Measurements from ENCODE around the gene NPL. TPM values are rescaled to one million over a fixed set of nuclear protein-coding genes. Genes with fewer than 3 reads are reported as not detected.

The NPL gene
- total RNA-seq, 4 donors from 2014 or later: 4.6 to 7.2 (median 6.6) TPM

DNA sequence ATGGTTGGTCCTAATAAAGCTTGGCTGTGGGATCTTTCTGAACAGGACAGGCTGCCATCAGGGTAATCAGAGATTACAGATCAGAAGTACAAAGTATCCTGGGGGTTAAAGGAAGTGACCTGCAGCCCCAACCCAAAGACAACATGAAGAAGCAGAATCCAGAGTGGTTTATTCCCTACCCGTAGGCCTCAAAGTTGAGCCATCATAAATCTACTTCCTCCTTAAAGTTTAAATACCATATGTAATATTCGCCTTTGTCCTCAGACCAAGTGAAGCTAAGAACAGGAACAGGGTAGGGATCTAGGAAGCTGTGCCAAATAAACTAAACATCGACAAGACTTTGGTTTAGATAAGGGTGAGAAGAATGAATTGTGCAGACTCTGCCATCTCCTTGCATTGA, 33.6 kb downstream of the NPL start:
- H3K27ac ChIP-seq (replicated peaks in 1 of 4): no peak overlapping the region
- TF ChIP-seq POLR2A (IDR thresholded peaks at IDR 0.05; ENCODE audit: low read depth): no peak
- no peak for TF ChIP-seq POLR2AphosphoS5 (IDR thresholded peaks at IDR 0.05)
- TF ChIP-seq, protein P1, sequence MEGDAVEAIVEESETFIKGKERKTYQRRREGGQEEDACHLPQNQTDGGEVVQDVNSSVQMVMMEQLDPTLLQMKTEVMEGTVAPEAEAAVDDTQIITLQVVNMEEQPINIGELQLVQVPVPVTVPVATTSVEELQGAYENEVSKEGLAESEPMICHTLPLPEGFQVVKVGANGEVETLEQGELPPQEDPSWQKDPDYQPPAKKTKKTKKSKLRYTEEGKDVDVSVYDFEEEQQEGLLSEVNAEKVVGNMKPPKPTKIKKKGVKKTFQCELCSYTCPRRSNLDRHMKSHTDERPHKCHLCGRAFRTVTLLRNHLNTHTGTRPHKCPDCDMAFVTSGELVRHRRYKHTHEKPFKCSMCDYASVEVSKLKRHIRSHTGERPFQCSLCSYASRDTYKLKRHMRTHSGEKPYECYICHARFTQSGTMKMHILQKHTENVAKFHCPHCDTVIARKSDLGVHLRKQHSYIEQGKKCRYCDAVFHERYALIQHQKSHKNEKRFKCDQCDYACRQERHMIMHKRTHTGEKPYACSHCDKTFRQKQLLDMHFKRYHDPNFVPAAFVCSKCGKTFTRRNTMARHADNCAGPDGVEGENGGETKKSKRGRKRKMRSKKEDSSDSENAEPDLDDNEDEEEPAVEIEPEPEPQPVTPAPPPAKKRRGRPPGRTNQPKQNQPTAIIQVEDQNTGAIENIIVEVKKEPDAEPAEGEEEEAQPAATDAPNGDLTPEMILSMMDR (IDR thresholded peaks at IDR 0.05): no peak
- no peak for TF ChIP-seq EP300 (IDR thresholded peaks at IDR 0.05)
- H3K36me3 ChIP-seq: peaks cover 5 to 57% (median 19%) of the 10 kb centered on the region in 4 donors
- intact Hi-C loops (cut with DNase I): no loop called here
- 75% methylated on average over 3 of the region's 3 CpGs for WGBS
- H3K27me3 ChIP-seq: no peaks in the 10 kb centered on the region
- DNase-seq (ENCODE audit: extremely low spot score): no peak
- no peak overlapping the region for H3K4me3 ChIP-seq
- no peaks in the 10 kb centered on the region for H3K4me1 ChIP-seq
- H3K9me3 ChIP-seq: no peaks in the 10 kb centered on the region

DNA sequence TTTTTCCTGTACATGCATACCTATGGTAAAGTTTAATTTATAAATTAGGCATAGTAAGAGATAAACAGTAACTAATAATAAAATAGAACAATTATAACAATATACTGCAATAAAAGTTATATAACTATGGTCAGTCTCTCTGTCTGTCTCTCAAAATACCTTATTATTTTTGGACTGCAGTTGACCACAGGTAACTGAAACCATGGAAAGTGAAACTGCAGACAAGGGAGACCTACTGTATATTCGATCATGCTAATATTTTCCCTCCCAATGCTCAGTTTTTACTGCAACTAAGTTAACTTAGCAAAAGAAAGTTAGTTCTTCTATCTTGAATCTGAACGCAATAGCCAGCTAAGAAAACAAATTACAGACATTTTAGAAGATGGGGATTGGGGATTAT, 37.3 kb downstream of the NPL start:
- TF ChIP-seq POLR2A (IDR thresholded peaks at IDR 0.05; ENCODE audit: low read depth) (no peak), EP300 (IDR thresholded peaks at IDR 0.05) (no peak), POLR2AphosphoS5 (IDR thresholded peaks at IDR 0.05) (no peak)
- TF ChIP-seq, protein P1 (IDR thresholded peaks at IDR 0.05): no peak
- no peaks in the 10 kb centered on the region for H3K9me3 ChIP-seq
- no peak overlapping the region for H3K27ac ChIP-seq (replicated peaks in 1 of 4)
- H3K4me1 ChIP-seq: no peaks in the 10 kb centered on the region
- H3K4me3 ChIP-seq: no peak overlapping the region
- DNase-seq (ENCODE audit: extremely low spot score): no peak
- intact Hi-C loops (cut with DNase I): no loop called here
- H3K36me3 ChIP-seq: peaks cover 0 to 37% (median 7%) of the 10 kb centered on the region in 4 donors
- H3K27me3 ChIP-seq: no peaks in the 10 kb centered on the region
- 93% methylated on average over 2 of the region's 2 CpGs for WGBS

DNA sequence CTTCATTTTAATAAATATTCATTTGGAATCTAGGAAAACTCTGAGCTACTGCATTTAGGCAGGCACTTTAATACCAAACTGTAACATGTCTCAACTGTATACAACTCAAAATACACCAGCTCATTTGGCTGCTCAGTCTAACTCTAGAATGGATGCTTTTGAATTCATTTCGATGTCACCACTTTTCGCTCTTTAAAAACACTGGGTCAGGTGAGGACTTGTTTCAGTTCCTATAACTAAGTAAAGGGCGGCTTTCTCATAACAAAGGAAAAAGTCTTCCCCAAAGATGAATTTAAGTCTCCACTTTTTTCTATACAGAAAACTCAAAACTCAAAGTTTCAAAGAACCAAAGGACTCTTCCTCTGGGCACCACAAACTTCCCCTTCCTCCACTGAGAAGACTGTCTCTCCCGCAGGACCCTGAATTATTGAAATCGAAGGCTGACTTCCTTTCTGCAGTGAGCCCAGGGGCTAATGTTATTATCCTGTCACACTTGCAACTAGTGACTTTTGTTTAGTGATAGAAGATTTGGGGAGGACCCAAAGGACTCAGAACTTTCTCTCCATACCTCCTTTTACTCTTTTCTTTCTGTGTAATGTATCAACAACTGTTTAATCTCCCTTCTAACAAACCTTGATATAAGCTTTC, 39.8 kb downstream of the NPL start:
- WGBS: 75% methylated on average over 5 of the region's 5 CpGs
- peaks cover 0 to 24% (median 5%) of the 10 kb centered on the region in 4 donors for H3K36me3 ChIP-seq
- no peak overlapping the region for H3K27ac ChIP-seq (replicated peaks in 1 of 4)
- H3K9me3 ChIP-seq: no peaks in the 10 kb centered on the region
- no peaks in the 10 kb centered on the region for H3K27me3 ChIP-seq
- no peak for DNase-seq (ENCODE audit: extremely low spot score)
- H3K4me1 ChIP-seq: no peaks in the 10 kb centered on the region
- TF ChIP-seq EP300 (IDR thresholded peaks at IDR 0.05) (no peak), POLR2A (IDR thresholded peaks at IDR 0.05; ENCODE audit: low read depth) (no peak), POLR2AphosphoS5 (IDR thresholded peaks at IDR 0.05) (no peak)
- TF ChIP-seq, protein P1 (IDR thresholded peaks at IDR 0.05): no peak
- H3K4me3 ChIP-seq: no peak overlapping the region
- intact Hi-C loops (cut with DNase I): no loop called here

DNA sequence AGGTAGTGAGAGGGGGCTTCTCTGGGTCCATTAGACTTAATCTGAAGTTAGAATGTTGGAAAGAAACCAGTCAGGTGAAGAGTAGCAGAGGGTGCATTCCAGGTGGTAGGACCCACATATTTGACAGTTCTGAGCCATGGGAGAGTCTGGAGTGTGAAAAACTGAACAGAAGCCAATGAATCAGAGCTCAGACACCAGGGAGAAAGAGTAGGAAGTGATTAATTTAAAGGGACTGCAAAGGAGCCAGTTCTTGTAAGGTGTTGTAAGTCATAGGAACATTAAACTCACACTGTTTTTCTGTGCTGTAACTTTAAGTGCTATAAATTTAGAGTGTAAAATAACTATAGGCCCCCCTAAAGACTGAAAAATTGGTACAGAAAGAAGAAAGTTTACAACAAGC, 43.7 kb downstream of the NPL start:
- Histone ChIP-seq H3K27me3 (no peaks in the 10 kb centered on the region), H3K4me1 (peaks cover 0 to under 1% (median 0%) of the 10 kb centered on the region in 4 donors), H3K4me3 (no peak overlapping the region), H3K9me3 (no peaks in the 10 kb centered on the region), H3K36me3 (peaks cover 0 to 11% (median 0%) of the 10 kb centered on the region in 4 donors), H3K27ac (replicated peaks in 1 of 4) (no peak overlapping the region)
- TF ChIP-seq POLR2AphosphoS5 (IDR thresholded peaks at IDR 0.05) (no peak), EP300 (IDR thresholded peaks at IDR 0.05) (no peak), POLR2A (IDR thresholded peaks at IDR 0.05; ENCODE audit: low read depth) (no peak)
- TF ChIP-seq, protein P1 (IDR thresholded peaks at IDR 0.05): no peak
- intact Hi-C loops (cut with DNase I): no loop called here
- no peak for DNase-seq (ENCODE audit: extremely low spot score)

DNA sequence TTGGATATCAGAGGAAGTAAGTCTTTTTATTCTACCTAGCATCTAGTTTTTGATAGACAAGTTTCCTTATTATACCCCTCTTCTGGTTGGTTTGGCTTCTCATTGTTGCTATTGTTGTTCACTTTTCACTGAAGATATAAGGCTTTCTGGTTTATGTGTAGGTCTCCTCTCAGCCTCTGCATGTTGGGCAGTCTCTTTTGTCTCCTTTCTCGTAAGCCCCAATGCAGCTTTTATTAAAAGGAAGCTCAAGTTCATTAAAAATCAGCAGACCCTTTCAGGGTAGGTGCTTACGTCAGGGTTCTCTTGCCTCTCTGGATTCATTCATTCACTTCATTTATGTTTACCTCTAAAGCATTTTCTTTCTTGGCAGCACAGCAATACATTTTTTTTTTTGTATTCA, 44.8 kb downstream of the NPL start:
- 92% methylated on average over 2 of the region's 2 CpGs for WGBS
- intact Hi-C loops (cut with DNase I): no loop called here

More for the DNA sequence above, 44.8 kb downstream of the NPL start:
- no peak overlapping the region for H3K27ac ChIP-seq (replicated peaks in 1 of 4)
- peaks cover 0 to 4% (median 0%) of the 10 kb centered on the region in 4 donors for H3K36me3 ChIP-seq
- no peak overlapping the region for H3K4me3 ChIP-seq
- no peaks in the 10 kb centered on the region for H3K9me3 ChIP-seq
- H3K4me1 ChIP-seq: peaks cover 0 to 8% (median 6%) of the 10 kb centered on the region in 4 donors
- DNase-seq (ENCODE audit: extremely low spot score): no peak
- TF ChIP-seq POLR2A (IDR thresholded peaks at IDR 0.05; ENCODE audit: low read depth) (no peak), EP300 (IDR thresholded peaks at IDR 0.05) (no peak), POLR2AphosphoS5 (IDR thresholded peaks at IDR 0.05) (no peak)
- TF ChIP-seq, protein P1 (IDR thresholded peaks at IDR 0.05): no peak
- no peaks in the 10 kb centered on the region for H3K27me3 ChIP-seq
